ENCODE results near the gene PM20D1. TPM values are rescaled to one million over a fixed set of nuclear protein-coding genes. Genes with fewer than 3 reads are reported as not detected.

Gene PM20D1
- total and polyA plus RNA-seq, 7 donors, result 0.05 to 0.32 (median 0.23) TPM; not detected in 2

GRCh38 chr1:205852969-205853368 lies 3.0 kb upstream of the PM20D1 start:
- H3K27me3 ChIP-seq (ENCODE audit: insufficient read depth in 3 of 3, low read length in 2 of 3), result no peaks in the 10 kb centered on the region
- intact Hi-C loops (cut with DNase I), result no loop called here
- H3K4me3 ChIP-seq, result no peak overlapping the region
- no peak for TF ChIP-seq CTCF (IDR thresholded peaks at IDR 0.05)
- H3K9me3 ChIP-seq, result no peaks in the 10 kb centered on the region
- H3K27ac ChIP-seq, result no peak overlapping the region
- DNase-seq (no peak), ATAC-seq (no peak)
- no peaks in the 10 kb centered on the region for H3K36me3 ChIP-seq (ENCODE audit: insufficient read depth in 1 of 2, low read depth in 1 of 2)
- H3K4me1 ChIP-seq, result no peaks in the 10 kb centered on the region

GRCh38 chr1:205851993-205852392 lies 2.1 kb upstream of the PM20D1 start:
- Histone ChIP-seq H3K36me3 (ENCODE audit: insufficient read depth in 1 of 2, low read depth in 1 of 2) (no peaks in the 10 kb centered on the region), H3K4me1 (no peaks in the 10 kb centered on the region), H3K27me3 (ENCODE audit: insufficient read depth in 3 of 3, low read length in 2 of 3) (no peaks in the 10 kb centered on the region), H3K4me3 (no peak overlapping the region), H3K27ac (no peak overlapping the region), H3K9me3 (no peaks in the 10 kb centered on the region)
- intact Hi-C loops (cut with DNase I), result no loop called here
- no peak for TF ChIP-seq CTCF (IDR thresholded peaks at IDR 0.05)
- ATAC-seq, result no peak
- WGBS, 3 donors, result 86 to 95% (median 91%) methylated on average over 4 of the region's 4 CpGs
- no peak for DNase-seq

GRCh38 chr1:205843036-205843859 lies 6.7 kb downstream of the PM20D1 start:
- peaks cover 9% of the 10 kb centered on the region for H3K4me1 ChIP-seq
- peak overlapping the region; percentile 36 for H3K27ac ChIP-seq
- ATAC-seq (peak; percentile 48 to 82 (median 61)), DNase-seq (no peak)
- H3K27me3 ChIP-seq (ENCODE audit: insufficient read depth in 3 of 3, low read length in 2 of 3), result no peaks in the 10 kb centered on the region
- intact Hi-C loops (cut with DNase I), result no loop called here
- no peak for TF ChIP-seq CTCF (IDR thresholded peaks at IDR 0.05)
- no peaks in the 10 kb centered on the region for H3K9me3 ChIP-seq
- WGBS, 3 donors, result 40 to 57% (median 47%) methylated on average over 3 of the region's 3 CpGs
- H3K36me3 ChIP-seq (ENCODE audit: insufficient read depth in 1 of 2, low read depth in 1 of 2), result no peaks in the 10 kb centered on the region
- no peak overlapping the region for H3K4me3 ChIP-seq

GRCh38 chr1:205842229-205842628 lies 7.7 kb downstream of the PM20D1 start:
- Histone ChIP-seq H3K27ac (no peak overlapping the region), H3K36me3 (ENCODE audit: insufficient read depth in 1 of 2, low read depth in 1 of 2) (no peaks in the 10 kb centered on the region), H3K4me1 (peaks cover 9% of the 10 kb centered on the region), H3K9me3 (no peaks in the 10 kb centered on the region), H3K4me3 (no peak overlapping the region), H3K27me3 (ENCODE audit: insufficient read depth in 3 of 3, low read length in 2 of 3) (no peaks in the 10 kb centered on the region)
- no peak for DNase-seq
- peak in 1 of 4 donors; percentile 23 for ATAC-seq
- 51 to 85% (median 58%) methylated on average over 2 of the region's 2 CpGs for WGBS, 3 donors
- intact Hi-C loops (cut with DNase I), result no loop called here
- TF ChIP-seq CTCF (IDR thresholded peaks at IDR 0.05), result no peak

Data from psoas muscle (tissue), 8 donors.